Mucosa of stomach (tissue), 1 donor: ENCODE measurements around the gene MRGPRE.

Experiments used
- H3K27me3 ChIP-seq: one replicate; pipeline ENCODE4 v1.7.0; 2013; ENCODE audit warnings: mild to moderate bottlenecking, low read length; ENCODE audit not compliant: control insufficient read depth, insufficient read depth
- H3K36me3 ChIP-seq: one replicate; pipeline ENCODE4 v1.7.0; 2013; ENCODE audit warnings: low read length; ENCODE audit not compliant: control insufficient read depth, insufficient read depth
- H3K4me1 ChIP-seq: one replicate; pipeline ENCODE4 v1.7.0; 2013; ENCODE audit warnings: mild to moderate bottlenecking, low read length; ENCODE audit not compliant: control insufficient read depth, insufficient read depth
- H3K4me3 ChIP-seq: one replicate; pipeline ENCODE4 v1.7.0; 2013; ENCODE audit warnings: low read length
- H3K9ac ChIP-seq: one replicate; pipeline ENCODE4 v1.7.0; 2013; ENCODE audit warnings: mild to moderate bottlenecking, low read length, moderate library complexity
- H3K9me3 ChIP-seq: one replicate; pipeline ENCODE4 v1.7.0; 2013; ENCODE audit warnings: mild to moderate bottlenecking, low read length, moderate library complexity; ENCODE audit not compliant: control insufficient read depth
- donor health status: Pancreatic carcinoma.

The MRGPRE gene

GRCh38 chr11:3189196-3189843 is 42.9 kb downstream of the MRGPRE start:
- Histone ChIP-seq H3K27me3 (peaks cover 2% of the 10 kb centered on the region), H3K9me3 (no peaks in the 10 kb centered on the region), H3K4me1 (no peaks in the 10 kb centered on the region), H3K36me3 (no peaks in the 10 kb centered on the region), H3K9ac (no peak overlapping the region), H3K4me3 (no peak overlapping the region)

- Histone ChIP-seq H3K9me3 (no peaks in the 10 kb centered on the region), H3K9ac (no peak overlapping the region), H3K27me3 (peaks cover 2% of the 10 kb centered on the region), H3K36me3 (no peaks in the 10 kb centered on the region), H3K4me1 (no peaks in the 10 kb centered on the region), H3K4me3 (no peak overlapping the region)
Observed at GRCh38 chr11:3188496-3189195, 43.6 kb downstream of the MRGPRE start.

DNA sequence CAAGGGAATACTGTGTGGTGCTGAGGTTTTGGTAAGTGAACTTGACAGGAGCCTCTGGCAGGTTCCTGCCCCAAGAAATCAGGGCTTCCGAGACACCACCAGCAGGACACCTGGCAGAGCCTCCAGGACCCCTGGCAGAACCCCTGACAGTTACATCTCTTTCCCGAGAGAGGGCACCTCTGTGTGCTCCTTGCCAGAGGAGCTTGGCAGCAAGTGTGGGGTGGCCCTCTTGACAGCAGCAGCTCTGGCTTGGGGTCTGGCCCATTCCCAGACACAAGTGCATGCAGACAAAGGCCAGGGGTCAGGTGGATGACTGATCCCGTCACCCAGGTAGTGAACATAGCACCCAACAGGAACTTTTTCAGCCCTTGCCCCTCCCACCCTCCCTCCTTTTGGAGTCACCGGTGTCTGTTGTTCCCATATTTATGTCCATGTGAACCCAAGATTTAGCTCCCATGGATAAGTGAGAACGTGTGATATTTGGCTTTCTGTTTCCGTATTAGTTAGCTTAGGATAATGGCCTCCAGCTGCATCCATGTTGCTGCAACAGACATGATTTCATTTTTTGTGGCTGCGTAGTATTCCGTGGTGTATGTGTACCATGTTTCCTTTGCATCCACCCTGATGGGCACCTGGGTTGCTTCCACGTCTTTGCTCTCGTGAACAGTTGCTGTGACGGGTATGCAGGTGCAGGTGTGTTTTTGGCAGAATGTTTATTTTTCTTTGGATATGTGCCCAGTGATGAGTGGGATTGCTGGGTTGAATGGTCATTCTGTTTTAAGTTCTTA is 45.9 kb downstream of the MRGPRE start:
- no peaks in the 10 kb centered on the region for H3K4me1 ChIP-seq
- no peak overlapping the region for H3K4me3 ChIP-seq
- H3K36me3 ChIP-seq = no peaks in the 10 kb centered on the region
- no peaks in the 10 kb centered on the region for H3K27me3 ChIP-seq
- no peak overlapping the region for H3K9ac ChIP-seq
- H3K9me3 ChIP-seq = no peaks in the 10 kb centered on the region

DNA sequence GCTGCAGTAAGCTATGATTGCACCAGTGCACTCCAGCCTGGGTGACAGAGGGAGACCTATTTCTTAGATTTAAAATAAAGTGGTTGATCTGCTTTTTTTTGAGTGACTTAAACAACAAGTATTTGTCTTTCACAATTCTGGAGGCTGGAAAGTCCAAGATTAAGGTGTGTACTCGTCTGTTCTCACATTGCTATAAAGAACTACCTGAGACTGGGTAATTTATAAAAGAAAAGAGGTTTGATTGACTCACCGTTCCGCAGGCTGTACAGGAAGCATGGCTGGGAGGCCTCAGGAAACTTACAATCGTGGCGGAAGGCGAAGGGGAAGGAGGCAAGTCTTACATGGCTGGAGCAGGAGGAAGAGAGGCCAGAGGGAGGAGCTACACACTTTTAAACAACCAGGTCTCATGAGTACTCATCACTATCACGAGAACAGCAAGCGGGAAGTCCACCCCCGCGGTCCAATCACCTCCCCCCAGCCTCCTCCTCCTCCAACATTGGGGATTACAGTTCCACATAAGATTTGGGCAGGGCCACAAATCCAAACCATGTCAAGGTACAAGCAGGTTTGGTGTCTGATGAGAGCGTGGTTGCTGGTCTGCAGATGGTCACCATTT is 47.4 kb downstream of the MRGPRE start:
- H3K9ac ChIP-seq = no peak overlapping the region
- no peaks in the 10 kb centered on the region for H3K9me3 ChIP-seq
- H3K4me1 ChIP-seq = no peaks in the 10 kb centered on the region
- H3K36me3 ChIP-seq = no peaks in the 10 kb centered on the region
- H3K4me3 ChIP-seq = no peak overlapping the region
- no peaks in the 10 kb centered on the region for H3K27me3 ChIP-seq

GRCh38 chr11:3183523-3183922 is 48.7 kb downstream of the MRGPRE start:
- H3K27me3 ChIP-seq = no peaks in the 10 kb centered on the region
- H3K36me3 ChIP-seq = no peaks in the 10 kb centered on the region
- H3K4me1 ChIP-seq = no peaks in the 10 kb centered on the region

DNA sequence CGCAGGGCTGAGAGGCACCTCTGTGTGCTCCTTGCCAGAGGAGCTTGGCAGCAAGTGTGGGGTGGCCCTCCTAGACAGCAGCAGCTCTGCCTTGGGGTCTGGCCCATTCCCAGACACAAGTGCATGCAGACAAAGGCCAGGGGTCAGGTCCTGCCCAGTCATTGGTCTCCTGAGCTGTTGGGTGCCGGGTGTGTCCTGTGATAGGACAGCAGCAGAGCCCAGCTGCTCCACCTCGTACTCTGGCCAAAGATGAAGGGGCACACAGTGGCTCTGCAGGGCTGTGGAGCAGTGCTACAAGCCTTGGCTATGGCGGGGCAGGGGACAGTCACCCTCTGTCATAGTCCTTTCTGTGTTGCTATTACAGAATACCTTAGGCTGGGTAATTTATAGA is 49.8 kb downstream of the MRGPRE start:
- no peaks in the 10 kb centered on the region for H3K9me3 ChIP-seq
- no peaks in the 10 kb centered on the region for H3K36me3 ChIP-seq
- no peak overlapping the region for H3K4me3 ChIP-seq
- no peak overlapping the region for H3K9ac ChIP-seq
- H3K27me3 ChIP-seq = no peaks in the 10 kb centered on the region
- no peaks in the 10 kb centered on the region for H3K4me1 ChIP-seq

More at GRCh38 chr11:3183523-3183922, 48.7 kb downstream of the MRGPRE start:
- H3K4me3 ChIP-seq = no peak overlapping the region
- H3K9ac ChIP-seq = no peak overlapping the region
- H3K9me3 ChIP-seq = no peaks in the 10 kb centered on the region

DNA sequence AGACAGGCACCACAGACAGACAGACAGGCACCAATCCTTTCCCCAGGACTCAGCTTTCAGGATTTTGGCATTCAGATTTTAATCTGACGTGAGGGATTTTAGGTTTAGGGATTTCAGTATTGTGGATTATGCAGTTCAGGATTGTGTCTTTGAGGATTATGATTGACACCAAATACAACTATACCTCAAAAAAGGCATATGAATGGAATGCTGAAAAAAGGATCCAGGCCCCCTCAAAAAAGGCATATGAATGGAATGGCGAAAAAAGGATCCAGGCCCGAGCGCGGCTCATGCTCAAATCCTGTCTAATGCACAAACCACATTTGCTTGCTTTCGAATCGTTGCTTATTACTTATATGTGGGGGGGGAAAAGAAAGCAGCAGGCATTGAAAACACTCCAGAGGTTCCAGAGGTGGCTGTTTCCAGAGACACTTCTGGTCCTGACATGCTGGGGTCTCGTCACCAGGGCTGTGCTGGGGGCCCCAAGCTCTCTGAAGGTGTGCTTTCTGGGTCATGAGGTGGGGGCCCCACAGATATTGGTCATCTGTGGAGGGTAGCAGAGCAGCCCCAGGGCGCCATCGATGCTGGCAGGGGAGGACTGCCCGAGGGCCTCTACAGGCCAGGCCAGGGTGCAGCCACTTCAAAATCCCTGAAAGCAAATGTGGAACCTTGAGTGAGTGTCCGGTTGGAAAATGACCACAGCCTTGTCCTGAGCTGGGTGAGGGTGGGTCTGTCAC is 50.3 kb downstream of the MRGPRE start:
- Histone ChIP-seq H3K4me3 (no peak overlapping the region), H3K4me1 (no peaks in the 10 kb centered on the region), H3K9ac (no peak overlapping the region), H3K27me3 (no peaks in the 10 kb centered on the region), H3K9me3 (no peaks in the 10 kb centered on the region), H3K36me3 (no peaks in the 10 kb centered on the region)

DNA sequence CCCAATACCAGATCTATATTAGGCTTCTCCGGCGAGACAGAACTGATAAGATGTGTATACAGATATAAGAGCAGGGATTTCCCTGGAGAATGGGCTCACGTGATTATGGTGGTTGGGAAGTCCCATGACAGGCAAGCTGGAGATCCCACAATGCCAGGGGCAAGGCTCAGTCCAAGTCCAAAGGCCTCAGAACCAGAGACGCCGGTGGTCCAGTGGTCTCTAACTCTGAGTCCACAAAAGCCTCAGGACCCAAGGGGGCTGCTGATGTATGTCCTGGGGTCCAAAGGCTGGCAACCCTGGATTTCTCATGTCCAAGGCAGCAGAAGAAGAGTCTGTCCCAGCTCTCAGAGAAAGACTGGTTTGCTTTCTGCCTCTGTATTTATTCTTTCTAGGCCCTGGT is 51.3 kb downstream of the MRGPRE start:
- Histone ChIP-seq H3K9ac (no peak overlapping the region), H3K27me3 (no peaks in the 10 kb centered on the region), H3K36me3 (no peaks in the 10 kb centered on the region), H3K4me3 (no peak overlapping the region), H3K9me3 (no peaks in the 10 kb centered on the region), H3K4me1 (no peaks in the 10 kb centered on the region)

GRCh38 chr11:3178349-3178748 is 53.9 kb downstream of the MRGPRE start:
- Histone ChIP-seq H3K4me1 (no peaks in the 10 kb centered on the region), H3K9ac (no peak overlapping the region), H3K4me3 (no peak overlapping the region)

DNA sequence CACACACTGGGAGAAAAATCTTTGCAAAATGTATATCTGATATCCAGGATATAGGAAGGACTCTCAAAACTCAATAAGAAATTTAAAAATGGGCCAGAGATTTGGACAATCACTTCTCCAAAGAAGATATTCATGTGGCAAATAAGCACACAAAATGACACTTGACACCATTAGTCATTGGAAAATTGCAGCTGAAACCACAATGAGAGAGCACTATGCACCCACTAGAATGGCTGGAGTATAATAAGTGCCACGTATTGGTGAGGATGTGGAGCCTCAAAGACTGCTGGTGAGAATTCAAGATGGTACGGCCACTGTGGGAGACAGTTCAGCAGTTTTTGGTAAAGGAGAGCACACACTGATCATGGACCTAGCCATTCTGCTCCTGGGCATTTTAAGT is 54.3 kb downstream of the MRGPRE start:
- H3K36me3 ChIP-seq = no peaks in the 10 kb centered on the region
- H3K27me3 ChIP-seq = no peaks in the 10 kb centered on the region
- no peak overlapping the region for H3K4me3 ChIP-seq
- no peak overlapping the region for H3K9ac ChIP-seq
- no peaks in the 10 kb centered on the region for H3K9me3 ChIP-seq
- no peaks in the 10 kb centered on the region for H3K4me1 ChIP-seq

More at GRCh38 chr11:3178349-3178748, 53.9 kb downstream of the MRGPRE start:
- H3K9me3 ChIP-seq = no peaks in the 10 kb centered on the region
- no peaks in the 10 kb centered on the region for H3K27me3 ChIP-seq
- no peaks in the 10 kb centered on the region for H3K36me3 ChIP-seq
